AG09319 (cell line): ENCODE results near the gene CNP.
"Not testable (repeated sequence)": the region's sequence is repeated elsewhere in the genome, so short reads cannot be mapped to it uniquely, and the experiment has no call there.

Source experiments
- DNase-seq: peaks from one replicate; pipeline ENCODE4 v3.0.0-alpha.2; 2010; ENCODE audit warnings: low read depth; ENCODE audit errors: extremely low read depth
- CTCF ChIP-seq: IDR thresholded peaks from 2 replicates; pipeline ENCODE4 v1.5.1; 2011; ENCODE audit warnings: low read depth, mild to moderate bottlenecking, inconsistent platforms, low read length, moderate library complexity

The CNP gene

GRCh38 chr17:41920580-41920955 is 46.0 kb upstream of the CNP start:
- no peak for TF ChIP-seq CTCF
- DNase-seq: no peak

DNA sequence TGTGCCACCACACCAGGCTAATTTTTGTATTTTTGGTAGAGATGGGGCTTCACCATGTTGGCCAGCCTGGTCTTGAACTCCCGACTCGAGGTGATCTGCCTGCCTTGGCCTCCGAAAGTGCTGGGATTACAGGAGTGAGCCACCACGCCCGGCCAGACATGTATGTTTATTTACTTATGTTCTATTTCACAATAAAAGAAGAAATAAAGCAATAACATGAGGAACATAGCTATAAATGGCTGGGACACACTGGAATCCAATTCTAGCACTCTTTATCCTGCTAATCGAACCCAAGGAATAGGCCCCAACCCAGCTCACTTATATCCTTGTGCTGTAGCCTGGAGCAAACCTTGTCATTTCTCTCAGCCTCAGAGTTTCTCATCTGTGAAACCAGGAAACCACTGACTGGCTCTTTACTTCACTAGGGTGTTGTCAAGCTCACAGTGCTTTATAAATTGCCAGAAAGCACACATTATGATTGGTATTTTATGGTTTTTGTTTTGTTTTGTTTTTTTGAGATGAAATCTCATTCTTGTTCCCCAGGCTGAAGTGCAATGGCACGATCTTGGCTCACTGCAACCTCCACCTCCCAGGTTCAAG is 40.5 kb upstream of the CNP start:
- TF ChIP-seq CTCF: no peak
- DNase-seq: no peak

DNA sequence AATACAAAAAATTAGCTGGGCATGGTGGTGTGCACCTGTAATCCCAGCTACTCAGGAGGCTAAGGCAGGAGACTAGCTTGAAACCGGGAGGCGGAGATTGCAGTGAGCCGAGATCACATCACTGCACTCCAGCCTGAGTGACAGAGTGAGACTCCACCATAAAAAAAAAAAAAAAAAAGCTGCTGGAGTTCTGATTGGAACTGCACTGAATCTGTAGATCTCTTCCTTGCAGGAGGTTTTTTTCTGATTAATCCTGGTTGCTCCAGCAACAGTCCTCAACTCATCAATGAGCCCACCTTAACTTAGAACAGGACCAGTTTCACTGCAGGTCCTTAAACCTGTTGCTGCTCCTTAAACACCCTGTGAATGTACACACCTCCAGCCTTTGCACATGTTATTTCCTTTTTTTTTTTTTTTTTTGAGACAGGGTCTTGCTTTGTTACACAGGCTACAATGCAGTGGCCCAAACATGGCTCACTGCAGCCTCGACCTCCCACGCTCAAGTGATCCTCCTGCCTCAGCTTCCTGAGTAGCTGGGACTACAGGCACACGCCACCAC is 37.8 kb upstream of the CNP start:
- no peak for TF ChIP-seq CTCF
- DNase-seq: no peak

DNA sequence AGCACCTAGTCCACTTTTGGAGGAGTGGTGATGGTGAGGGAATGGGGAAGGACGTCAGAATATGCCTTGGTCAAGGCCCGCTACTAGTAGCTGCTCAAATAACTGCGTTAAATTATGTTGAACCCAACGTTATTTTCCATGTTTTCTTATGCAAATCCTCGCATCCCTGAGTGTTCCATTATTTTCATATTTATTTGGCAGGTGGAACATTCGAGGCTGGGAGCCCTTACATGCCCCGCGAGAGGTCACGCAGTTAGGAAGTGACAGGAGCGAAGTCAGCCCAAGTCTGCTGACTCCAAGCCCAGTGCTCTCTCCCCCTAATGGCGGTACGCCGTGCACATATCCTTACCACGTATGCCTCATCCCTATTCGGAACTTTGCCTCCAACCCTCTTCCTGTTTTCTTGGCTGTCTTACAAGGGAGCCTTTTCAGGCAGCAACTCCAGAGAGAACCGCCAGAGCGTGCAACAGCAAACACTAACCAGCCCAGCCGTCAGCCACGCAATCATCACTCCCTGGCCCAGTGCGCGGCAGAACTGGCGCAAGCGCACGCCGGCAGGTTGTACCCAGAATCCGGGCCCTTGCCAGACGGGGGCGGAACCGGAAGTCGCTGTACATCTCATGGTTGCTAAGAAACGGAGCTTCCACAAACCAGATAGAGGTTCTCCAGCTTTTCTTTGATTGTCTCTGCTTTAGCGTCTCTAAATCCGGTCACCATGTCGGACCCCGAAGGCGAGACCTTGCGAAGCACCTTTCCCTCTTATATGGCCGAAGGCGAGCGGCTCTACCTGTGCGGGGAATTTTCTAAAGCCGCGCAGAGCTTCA is 36.4 kb upstream of the CNP start, which contains the start of gene ODAD4:
Gene ODAD4 (plus strand): TSS at position 609 of the 824 bp plus-strand sequence. CDS start 107 bp downstream, at position 716.
- TF ChIP-seq CTCF: peak; percentile 44
- DNase-seq: peak; percentile 93

DNA sequence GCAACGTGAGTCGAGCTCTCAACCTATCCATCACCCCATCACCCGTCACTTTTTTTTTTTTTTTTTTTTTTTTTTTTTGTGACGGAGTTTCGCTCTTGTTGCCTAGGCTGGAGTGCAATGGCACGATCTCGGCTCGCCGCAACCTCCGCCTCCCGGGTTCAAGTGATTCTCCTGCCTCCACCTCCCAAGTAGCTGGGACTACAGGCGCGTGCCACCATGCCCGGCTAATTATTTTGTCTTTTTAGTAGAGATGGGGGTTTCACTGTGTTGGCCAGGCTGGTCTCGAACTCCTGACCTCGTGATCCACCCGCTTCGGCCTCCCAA is 35.8 kb upstream of the CNP start:
- not testable (repeated sequence) for DNase-seq

GRCh38 chr17:41931715-41932114 is 34.9 kb upstream of the CNP start:
- DNase-seq: not testable (repeated sequence)

DNA sequence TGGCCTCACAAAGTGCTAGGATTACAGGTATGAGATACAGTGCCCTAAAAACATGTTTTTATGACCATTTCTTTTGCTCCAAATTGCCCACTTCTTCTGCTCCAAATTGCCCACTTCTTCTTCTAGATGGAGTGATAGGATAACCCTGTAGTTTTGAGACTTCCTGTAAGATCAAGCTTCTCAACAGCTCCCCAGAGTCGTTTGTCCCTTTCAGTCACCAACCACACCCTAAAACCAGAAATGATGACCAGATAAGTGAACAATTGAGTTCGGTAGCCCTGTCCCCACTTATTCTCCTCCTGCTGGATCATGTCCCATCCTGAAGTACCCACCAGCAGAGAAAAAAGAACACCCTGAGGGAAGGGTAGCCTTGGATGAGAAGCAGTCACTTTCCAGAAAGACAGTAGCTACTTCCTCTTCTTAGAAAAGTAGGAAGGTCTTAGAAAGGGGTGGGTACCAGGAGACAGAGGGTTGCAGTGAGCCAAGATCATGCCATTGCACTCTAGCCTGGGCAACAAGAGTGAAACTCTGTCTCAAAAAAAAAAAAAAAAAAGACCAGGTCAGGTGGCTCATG is 33.7 kb upstream of the CNP start:
- DNase-seq: no peak
- TF ChIP-seq CTCF: no peak

- no peak for DNase-seq
- TF ChIP-seq CTCF: no peak
Measured at GRCh38 chr17:41935641-41936040, 31.0 kb upstream of the CNP start.
